ENCODE data around the gene CACNA1C.

Gene CACNA1C

GRCh38 chr12:2386566-2386965 is 333.8 kb downstream of the CACNA1C start:
- no peaks in the 10 kb centered on the region for H3K9me3 ChIP-seq (ENCODE audit: control insufficient read depth, low read length)
- no peaks in the 10 kb centered on the region for H3K4me1 ChIP-seq (ENCODE audit: control insufficient read depth, insufficient read depth, low read length)
- WGBS, 2 experiments, result 80 to 83% methylated on average over 3 of the region's 3 CpGs
- no peaks in the 10 kb centered on the region for H3K27me3 ChIP-seq (ENCODE audit: control insufficient read depth, insufficient read depth, low read length, poor library complexity, severe bottlenecking)
- H3K27ac ChIP-seq (ENCODE audit: insufficient read depth, low read depth, low read length, poor library complexity, severe bottlenecking), result no peak overlapping the region
- H3K36me3 ChIP-seq (ENCODE audit: control insufficient read depth, insufficient read depth, low read length), result no peaks in the 10 kb centered on the region
- H3K4me3 ChIP-seq (ENCODE audit: insufficient read depth, low read depth, low read length), result no peak overlapping the region

GRCh38 chr12:2387103-2387834 is 334.5 kb downstream of the CACNA1C start:
- H3K9me3 ChIP-seq (ENCODE audit: control insufficient read depth, low read length), result no peaks in the 10 kb centered on the region
- H3K36me3 ChIP-seq (ENCODE audit: control insufficient read depth, insufficient read depth, low read length), result no peaks in the 10 kb centered on the region
- H3K27ac ChIP-seq (ENCODE audit: insufficient read depth, low read depth, low read length, poor library complexity, severe bottlenecking), result no peak overlapping the region
- H3K4me1 ChIP-seq (ENCODE audit: control insufficient read depth, insufficient read depth, low read length), result no peaks in the 10 kb centered on the region
- no peak overlapping the region for H3K4me3 ChIP-seq (ENCODE audit: insufficient read depth, low read depth, low read length)
- H3K27me3 ChIP-seq (ENCODE audit: control insufficient read depth, insufficient read depth, low read length, poor library complexity, severe bottlenecking), result no peaks in the 10 kb centered on the region
- WGBS, 2 experiments, result 91 to 92% methylated on average over 12 of the region's 12 CpGs

- Histone ChIP-seq H3K27ac (ENCODE audit: insufficient read depth, low read depth, low read length, poor library complexity, severe bottlenecking) (no peak overlapping the region), H3K4me1 (ENCODE audit: control insufficient read depth, insufficient read depth, low read length) (no peaks in the 10 kb centered on the region), H3K27me3 (ENCODE audit: control insufficient read depth, insufficient read depth, low read length, poor library complexity, severe bottlenecking) (no peaks in the 10 kb centered on the region), H3K36me3 (ENCODE audit: control insufficient read depth, insufficient read depth, low read length) (no peaks in the 10 kb centered on the region), H3K4me3 (ENCODE audit: insufficient read depth, low read depth, low read length) (no peak overlapping the region), H3K9me3 (ENCODE audit: control insufficient read depth, low read length) (no peaks in the 10 kb centered on the region)
- 92% methylated on average over 5 of the region's 5 CpGs for WGBS, 2 experiments
Observed at GRCh38 chr12:2389079-2389790, 336.4 kb downstream of the CACNA1C start.

- 71 to 93% methylated on average over 3 to 4 of the region's 4 CpGs for WGBS, 2 experiments
- no peaks in the 10 kb centered on the region for H3K9me3 ChIP-seq (ENCODE audit: control insufficient read depth, low read length)
- no peaks in the 10 kb centered on the region for H3K27me3 ChIP-seq (ENCODE audit: control insufficient read depth, insufficient read depth, low read length, poor library complexity, severe bottlenecking)
- no peak overlapping the region for H3K4me3 ChIP-seq (ENCODE audit: insufficient read depth, low read depth, low read length)
- no peak overlapping the region for H3K27ac ChIP-seq (ENCODE audit: insufficient read depth, low read depth, low read length, poor library complexity, severe bottlenecking)
- no peaks in the 10 kb centered on the region for H3K4me1 ChIP-seq (ENCODE audit: control insufficient read depth, insufficient read depth, low read length)
- no peaks in the 10 kb centered on the region for H3K36me3 ChIP-seq (ENCODE audit: control insufficient read depth, insufficient read depth, low read length)
Observed at GRCh38 chr12:2390133-2390532, 337.3 kb downstream of the CACNA1C start.

GRCh38 chr12:2390850-2391390 is 338.1 kb downstream of the CACNA1C start:
- Histone ChIP-seq H3K27me3 (ENCODE audit: control insufficient read depth, insufficient read depth, low read length, poor library complexity, severe bottlenecking) (no peaks in the 10 kb centered on the region), H3K27ac (ENCODE audit: insufficient read depth, low read depth, low read length, poor library complexity, severe bottlenecking) (no peak overlapping the region), H3K9me3 (ENCODE audit: control insufficient read depth, low read length) (no peaks in the 10 kb centered on the region), H3K4me1 (ENCODE audit: control insufficient read depth, insufficient read depth, low read length) (peaks cover under 1% of the 10 kb centered on the region), H3K4me3 (ENCODE audit: insufficient read depth, low read depth, low read length) (no peak overlapping the region), H3K36me3 (ENCODE audit: control insufficient read depth, insufficient read depth, low read length) (no peaks in the 10 kb centered on the region)
- 95 to 96% methylated on average over 10 of the region's 10 CpGs for WGBS, 2 experiments

GRCh38 chr12:2391740-2392331 is 339.0 kb downstream of the CACNA1C start:
- no peaks in the 10 kb centered on the region for H3K27me3 ChIP-seq (ENCODE audit: control insufficient read depth, insufficient read depth, low read length, poor library complexity, severe bottlenecking)
- H3K36me3 ChIP-seq (ENCODE audit: control insufficient read depth, insufficient read depth, low read length), result no peaks in the 10 kb centered on the region
- WGBS, 2 experiments, result 89 to 94% methylated on average over 8 of the region's 9 CpGs
- no peak overlapping the region for H3K27ac ChIP-seq (ENCODE audit: insufficient read depth, low read depth, low read length, poor library complexity, severe bottlenecking)
- no peak overlapping the region for H3K4me3 ChIP-seq (ENCODE audit: insufficient read depth, low read depth, low read length)
- no peaks in the 10 kb centered on the region for H3K9me3 ChIP-seq (ENCODE audit: control insufficient read depth, low read length)
- H3K4me1 ChIP-seq (ENCODE audit: control insufficient read depth, insufficient read depth, low read length), result peaks cover 9% of the 10 kb centered on the region

- Histone ChIP-seq H3K36me3 (ENCODE audit: control insufficient read depth, insufficient read depth, low read length) (no peaks in the 10 kb centered on the region), H3K27ac (ENCODE audit: insufficient read depth, low read depth, low read length, poor library complexity, severe bottlenecking) (no peak overlapping the region), H3K4me3 (ENCODE audit: insufficient read depth, low read depth, low read length) (no peak overlapping the region), H3K9me3 (ENCODE audit: control insufficient read depth, low read length) (no peaks in the 10 kb centered on the region), H3K4me1 (ENCODE audit: control insufficient read depth, insufficient read depth, low read length) (peaks cover 9% of the 10 kb centered on the region), H3K27me3 (ENCODE audit: control insufficient read depth, insufficient read depth, low read length, poor library complexity, severe bottlenecking) (no peaks in the 10 kb centered on the region)
- WGBS, 2 experiments, result 88 to 89% methylated on average over 4 of the region's 4 CpGs
Observed at GRCh38 chr12:2393016-2393415, 340.2 kb downstream of the CACNA1C start.

GRCh38 chr12:2393996-2394395 is 341.2 kb downstream of the CACNA1C start:
- H3K9me3 ChIP-seq (ENCODE audit: control insufficient read depth, low read length), result no peaks in the 10 kb centered on the region
- H3K4me3 ChIP-seq (ENCODE audit: insufficient read depth, low read depth, low read length), result no peak overlapping the region
- peaks cover 9% of the 10 kb centered on the region for H3K4me1 ChIP-seq (ENCODE audit: control insufficient read depth, insufficient read depth, low read length)
- H3K36me3 ChIP-seq (ENCODE audit: control insufficient read depth, insufficient read depth, low read length), result no peaks in the 10 kb centered on the region
- WGBS, 2 experiments, result 89 to 92% methylated on average over 5 to 6 of the region's 6 CpGs
- no peak overlapping the region for H3K27ac ChIP-seq (ENCODE audit: insufficient read depth, low read depth, low read length, poor library complexity, severe bottlenecking)
- no peaks in the 10 kb centered on the region for H3K27me3 ChIP-seq (ENCODE audit: control insufficient read depth, insufficient read depth, low read length, poor library complexity, severe bottlenecking)

- H3K4me3 ChIP-seq (ENCODE audit: insufficient read depth, low read depth, low read length), result no peak overlapping the region
- no peaks in the 10 kb centered on the region for H3K27me3 ChIP-seq (ENCODE audit: control insufficient read depth, insufficient read depth, low read length, poor library complexity, severe bottlenecking)
- no peak overlapping the region for H3K27ac ChIP-seq (ENCODE audit: insufficient read depth, low read depth, low read length, poor library complexity, severe bottlenecking)
- 56 to 58% methylated on average over 8 of the region's 8 CpGs for whole genome bisulfite sequencing, 2 experiments
- no peaks in the 10 kb centered on the region for H3K9me3 ChIP-seq (ENCODE audit: control insufficient read depth, low read length)
- peaks cover 9% of the 10 kb centered on the region for H3K4me1 ChIP-seq (ENCODE audit: control insufficient read depth, insufficient read depth, low read length)
- H3K36me3 ChIP-seq (ENCODE audit: control insufficient read depth, insufficient read depth, low read length), result no peaks in the 10 kb centered on the region
Observed at GRCh38 chr12:2395354-2395977, 342.7 kb downstream of the CACNA1C start.

- Histone ChIP-seq H3K27me3 (ENCODE audit: control insufficient read depth, insufficient read depth, low read length, poor library complexity, severe bottlenecking) (no peaks in the 10 kb centered on the region), H3K9me3 (ENCODE audit: control insufficient read depth, low read length) (no peaks in the 10 kb centered on the region), H3K4me1 (ENCODE audit: control insufficient read depth, insufficient read depth, low read length) (peaks cover 9% of the 10 kb centered on the region), H3K36me3 (ENCODE audit: control insufficient read depth, insufficient read depth, low read length) (no peaks in the 10 kb centered on the region), H3K4me3 (ENCODE audit: insufficient read depth, low read depth, low read length) (no peak overlapping the region), H3K27ac (ENCODE audit: insufficient read depth, low read depth, low read length, poor library complexity, severe bottlenecking) (no peak overlapping the region)
- 90% methylated on average over 6 of the region's 6 CpGs for WGBS, 2 experiments
Observed at GRCh38 chr12:2396448-2396871, 343.7 kb downstream of the CACNA1C start.
